Mucosa of stomach (tissue), 1 donor: Measurements from ENCODE around the gene RTN4R.
"Not testable (repeated sequence)": the region's sequence is repeated elsewhere in the genome, so short reads cannot be mapped to it uniquely, and the experiment has no call there.

Experiments
- H3K27me3 ChIP-seq: one replicate; pipeline ENCODE4 v1.7.0; 2013; ENCODE audit warnings: mild to moderate bottlenecking, low read length; ENCODE audit not compliant: control insufficient read depth, insufficient read depth
- H3K36me3 ChIP-seq: one replicate; pipeline ENCODE4 v1.7.0; 2013; ENCODE audit warnings: low read length; ENCODE audit not compliant: control insufficient read depth, insufficient read depth
- H3K4me1 ChIP-seq: one replicate; pipeline ENCODE4 v1.7.0; 2013; ENCODE audit warnings: mild to moderate bottlenecking, low read length; ENCODE audit not compliant: control insufficient read depth, insufficient read depth
- H3K4me3 ChIP-seq: one replicate; pipeline ENCODE4 v1.7.0; 2013; ENCODE audit warnings: low read length
- H3K9ac ChIP-seq: one replicate; pipeline ENCODE4 v1.7.0; 2013; ENCODE audit warnings: mild to moderate bottlenecking, low read length, moderate library complexity
- H3K9me3 ChIP-seq: one replicate; pipeline ENCODE4 v1.7.0; 2013; ENCODE audit warnings: mild to moderate bottlenecking, low read length, moderate library complexity; ENCODE audit not compliant: control insufficient read depth
- donor health status: Pancreatic carcinoma.

RTN4R gene

DNA sequence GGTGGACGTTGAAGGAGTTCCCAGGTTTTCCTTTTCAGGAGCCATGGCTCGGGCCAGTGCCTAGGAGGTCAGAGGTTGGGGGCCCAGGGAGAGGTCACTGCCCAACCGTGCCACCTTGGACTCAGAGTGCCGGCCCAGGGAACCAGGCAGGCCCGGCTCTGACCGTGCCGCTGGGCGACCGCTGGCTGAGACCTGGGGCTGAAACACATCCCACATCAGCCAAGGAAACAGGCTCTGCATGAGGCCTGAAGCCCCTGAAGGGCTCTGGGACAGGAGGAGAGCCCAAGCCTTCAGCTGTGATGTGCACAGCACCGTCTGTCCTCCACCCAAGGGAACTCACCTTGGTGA lies 21.9 kb upstream of the RTN4R start:
- no peaks in the 10 kb centered on the region for H3K9me3 ChIP-seq
- H3K36me3 ChIP-seq, result no peaks in the 10 kb centered on the region
- H3K4me1 ChIP-seq, result no peaks in the 10 kb centered on the region
- H3K4me3 ChIP-seq, result no peak overlapping the region
- peaks cover 3% of the 10 kb centered on the region for H3K27me3 ChIP-seq
- no peak overlapping the region for H3K9ac ChIP-seq

GRCh38 chr22:20289182-20290044 lies 21.3 kb upstream of the RTN4R start:
- H3K36me3 ChIP-seq, result not testable (repeated sequence)

DNA sequence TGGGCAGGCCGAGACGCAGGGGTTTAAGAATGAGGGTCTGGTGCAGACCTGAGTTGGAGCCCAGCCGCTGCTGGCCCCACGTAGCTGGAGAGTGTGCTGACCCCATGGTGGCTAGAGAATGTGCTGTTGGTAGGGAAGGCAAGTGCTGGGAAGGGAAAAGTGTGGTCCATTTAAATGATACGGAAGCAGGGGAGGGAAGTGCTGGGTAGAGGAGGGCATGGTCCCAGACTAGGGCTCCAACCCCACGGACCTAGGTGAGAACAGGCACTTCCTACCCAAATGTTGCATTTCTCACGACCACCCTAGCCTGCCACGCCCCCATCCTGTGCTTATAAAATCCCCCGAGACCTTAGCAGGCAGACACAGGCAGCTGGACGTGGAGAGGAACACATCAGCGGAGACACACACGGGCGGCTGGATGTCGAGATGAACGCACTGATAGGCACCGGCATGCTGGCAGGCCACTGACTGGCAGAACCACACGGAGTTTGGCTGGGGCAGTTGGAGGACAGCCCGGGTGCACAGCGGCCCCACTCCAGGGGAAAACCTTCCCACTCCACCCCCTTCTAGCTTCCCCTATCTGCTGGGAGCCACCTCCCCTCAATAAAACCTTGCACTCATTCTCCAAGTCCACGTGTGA lies 18.8 kb upstream of the RTN4R start:
- H3K4me1 ChIP-seq, result not testable (repeated sequence)

More at GRCh38 chr22:20289182-20290044, 21.3 kb upstream of the RTN4R start:
- H3K9me3 ChIP-seq, H3K4me3 ChIP-seq, H3K4me1 ChIP-seq, H3K27me3 ChIP-seq, H3K9ac ChIP-seq: not testable (repeated sequence)

DNA sequence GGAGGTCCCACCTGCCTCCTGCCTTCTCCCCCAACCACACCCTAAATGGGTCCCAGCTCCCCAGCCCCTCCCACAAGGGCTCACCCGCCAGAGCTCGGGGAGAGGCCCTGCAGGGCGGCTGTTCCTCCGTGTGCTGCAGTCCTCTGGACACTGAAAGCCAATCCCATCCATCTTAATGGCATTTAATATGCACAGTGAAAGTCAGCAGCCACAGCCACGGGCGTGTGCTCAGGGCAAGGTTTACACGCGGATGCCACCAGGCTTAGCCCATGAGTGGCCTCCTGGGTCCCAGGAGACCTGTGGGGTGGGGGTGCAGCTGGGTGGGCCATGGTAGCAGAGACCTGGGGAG lies 18.2 kb upstream of the RTN4R start:
- H3K9me3 ChIP-seq, H3K4me1 ChIP-seq, H3K36me3 ChIP-seq, H3K27me3 ChIP-seq, H3K4me3 ChIP-seq, H3K9ac ChIP-seq: not testable (repeated sequence)

More for the DNA sequence above, 18.8 kb upstream of the RTN4R start:
- H3K27me3 ChIP-seq, H3K9me3 ChIP-seq, H3K4me3 ChIP-seq, H3K36me3 ChIP-seq, H3K9ac ChIP-seq: not testable (repeated sequence)

- not testable (repeated sequence) for H3K9ac ChIP-seq, H3K36me3 ChIP-seq, H3K27me3 ChIP-seq, H3K4me3 ChIP-seq, H3K4me1 ChIP-seq, H3K9me3 ChIP-seq
These were observed 17.6 kb upstream of the RTN4R start for GRCh38 chr22:20285473-20286311.

GRCh38 chr22:20284471-20285086 lies 16.5 kb upstream of the RTN4R start:
- Histone ChIP-seq H3K4me3 (no peak overlapping the region), H3K27me3 (no peaks in the 10 kb centered on the region), H3K9me3 (no peaks in the 10 kb centered on the region), H3K4me1 (no peaks in the 10 kb centered on the region), H3K36me3 (no peaks in the 10 kb centered on the region), H3K9ac (no peak overlapping the region)

- H3K4me3 ChIP-seq, result no peak overlapping the region
- H3K27me3 ChIP-seq, result no peaks in the 10 kb centered on the region
- H3K36me3 ChIP-seq, result no peaks in the 10 kb centered on the region
- no peaks in the 10 kb centered on the region for H3K9me3 ChIP-seq
- H3K9ac ChIP-seq, result no peak overlapping the region
- no peaks in the 10 kb centered on the region for H3K4me1 ChIP-seq
These were observed 15.6 kb upstream of the RTN4R start for GRCh38 chr22:20283674-20284066.

DNA sequence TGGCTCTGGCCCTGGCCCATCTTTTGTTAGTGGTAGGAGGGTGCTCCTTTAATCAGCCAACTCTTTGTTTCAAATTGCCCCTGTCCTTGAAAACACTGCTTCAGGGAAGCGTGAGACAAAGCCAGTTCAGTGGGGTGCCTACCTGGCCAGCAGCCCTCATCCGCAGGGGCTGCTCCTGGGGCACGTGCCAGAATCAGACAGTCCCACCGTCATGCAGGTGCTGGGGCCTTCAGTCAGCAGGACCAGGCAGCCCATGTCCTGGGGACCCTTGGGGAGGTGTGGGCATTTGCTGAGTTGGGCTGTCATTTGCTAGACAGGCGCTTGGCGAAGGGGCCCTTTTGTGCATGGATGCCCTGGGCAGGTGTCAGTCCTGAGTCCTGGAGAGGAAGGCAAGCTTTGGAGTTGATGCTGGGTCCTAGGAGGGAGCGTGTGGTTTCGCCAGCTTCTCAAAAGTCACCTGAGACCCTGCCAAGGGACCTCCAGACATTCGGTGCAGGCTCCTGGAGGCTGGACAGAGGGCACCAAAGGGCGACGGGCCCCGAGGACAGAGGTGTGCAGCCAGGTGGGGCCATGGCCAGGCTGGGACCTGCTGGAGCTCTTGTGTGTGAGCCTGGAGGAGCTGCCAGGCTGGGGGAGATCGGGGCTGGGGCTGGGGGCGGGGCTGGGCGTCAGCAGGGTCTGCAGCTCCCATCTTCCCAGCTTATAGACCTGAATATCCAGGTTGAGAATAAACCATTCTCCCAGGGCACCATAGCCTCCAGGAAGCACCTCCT lies 15.0 kb upstream of the RTN4R start:
- no peaks in the 10 kb centered on the region for H3K9me3 ChIP-seq
- no peak overlapping the region for H3K9ac ChIP-seq
- H3K27me3 ChIP-seq, result no peaks in the 10 kb centered on the region
- no peaks in the 10 kb centered on the region for H3K36me3 ChIP-seq
- H3K4me1 ChIP-seq, result no peaks in the 10 kb centered on the region
- H3K4me3 ChIP-seq, result no peak overlapping the region

DNA sequence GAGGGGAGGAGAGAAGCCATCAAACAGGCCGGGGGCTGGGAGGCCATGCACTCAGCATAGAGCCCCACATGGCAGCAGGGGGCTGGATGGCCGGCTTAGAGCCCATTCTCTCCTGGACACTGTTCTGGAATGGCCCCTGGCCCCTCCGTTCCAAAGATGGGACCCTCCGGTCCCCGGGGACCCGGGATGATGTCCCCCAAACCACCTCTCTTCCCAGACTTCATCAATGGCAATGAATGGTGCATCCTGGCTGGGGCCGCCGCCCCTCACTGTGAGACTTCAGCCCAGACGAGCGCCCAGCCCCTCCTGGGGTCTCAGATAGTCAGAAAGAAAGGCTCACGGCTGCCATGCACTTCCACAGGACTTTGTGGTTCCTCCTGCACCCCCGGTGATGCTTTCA lies 13.8 kb upstream of the RTN4R start:
- Histone ChIP-seq H3K36me3 (no peaks in the 10 kb centered on the region), H3K4me1 (no peaks in the 10 kb centered on the region), H3K9ac (no peak overlapping the region), H3K27me3 (no peaks in the 10 kb centered on the region), H3K4me3 (no peak overlapping the region), H3K9me3 (no peaks in the 10 kb centered on the region)

- H3K4me3 ChIP-seq, H3K9ac ChIP-seq, H3K9me3 ChIP-seq, H3K27me3 ChIP-seq, H3K4me1 ChIP-seq, H3K36me3 ChIP-seq: not testable (repeated sequence)
These were observed 13.4 kb upstream of the RTN4R start for GRCh38 chr22:20281473-20281872.

GRCh38 chr22:20280866-20281265 lies 12.7 kb upstream of the RTN4R start:
- Histone ChIP-seq H3K4me1 (no peaks in the 10 kb centered on the region), H3K4me3 (no peak overlapping the region), H3K9me3 (no peaks in the 10 kb centered on the region), H3K27me3 (no peaks in the 10 kb centered on the region), H3K9ac (no peak overlapping the region), H3K36me3 (no peaks in the 10 kb centered on the region)
